Activated CD4-positive, alpha-beta T cell treated with anti-CD3 and anti-CD28 coated beads, Interleukin-2, amount 10 ng/mL, durations not matched to agents 24 days and 14 days (primary cell): ENCODE data around the gene PRMT1. TPM values are rescaled to one million over a fixed set of nuclear protein-coding genes. Genes with fewer than 3 reads are reported as not detected.

ENCODE experiments used
- DNase-seq: peaks from one replicate; pipeline ENCODE4 v3.0.0; 2022
- H3K27ac Mint-ChIP-seq: one replicate; pipeline ENCODE4 v1.8.0; 2022; ENCODE audit warnings: mild to moderate bottlenecking, mixed read lengths
- H3K27me3 Mint-ChIP-seq: one replicate; pipeline ENCODE4 v1.8.0; 2022; ENCODE audit warnings: mixed read lengths
- H3K36me3 Mint-ChIP-seq: one replicate; pipeline ENCODE4 v1.8.0; 2022; ENCODE audit warnings: low read depth, mild to moderate bottlenecking, mixed read lengths
- H3K4me1 Mint-ChIP-seq: one replicate; pipeline ENCODE4 v1.8.0; 2021; ENCODE audit warnings: mixed read lengths
- H3K4me3 Mint-ChIP-seq: one replicate; pipeline ENCODE4 v1.8.0; 2022; ENCODE audit warnings: mild to moderate bottlenecking, moderate library complexity, mixed read lengths
- H3K9me3 Mint-ChIP-seq: one replicate; pipeline ENCODE4 v1.8.0; 2021; ENCODE audit warnings: mixed read lengths
- intact Hi-C: fragments of 100-400 bp; cut with micrococcal nuclease; formaldehyde crosslinking; loops from one replicate; pipeline ENCODE4 v1.15.1; 2023
- total RNA-seq: library from RNA; stranded (reverse); gene quantifications from 2 replicates; pipeline ENCODE4 v1.2.3, GENCODE V29; 2022

PRMT1 gene
- total RNA-seq, 1 donor from 2014 or later = 512 TPM

- no peak overlapping the region for H3K4me3 Mint-ChIP-seq
- no peaks in the 10 kb centered on the region for H3K9me3 Mint-ChIP-seq
- H3K4me1 Mint-ChIP-seq = peaks cover 19% of the 10 kb centered on the region
- no peaks in the 10 kb centered on the region for H3K27me3 Mint-ChIP-seq
- DNase-seq = peak; percentile 73
- peaks cover 62% of the 10 kb centered on the region for H3K36me3 Mint-ChIP-seq
- H3K27ac Mint-ChIP-seq = no peak overlapping the region
- intact Hi-C loops = no loop called here
Measured at GRCh38 chr19:49684251-49684982, 7.3 kb downstream of the PRMT1 start.

GRCh38 chr19:49684983-49685553 is 8.0 kb downstream of the PRMT1 start:
- no peak for DNase-seq
- no peaks in the 10 kb centered on the region for H3K9me3 Mint-ChIP-seq
- no peaks in the 10 kb centered on the region for H3K27me3 Mint-ChIP-seq
- H3K4me3 Mint-ChIP-seq = no peak overlapping the region
- peaks cover 61% of the 10 kb centered on the region for H3K36me3 Mint-ChIP-seq
- peaks cover 18% of the 10 kb centered on the region for H3K4me1 Mint-ChIP-seq
- H3K27ac Mint-ChIP-seq = no peak overlapping the region
- intact Hi-C loops = no loop called here

GRCh38 chr19:49685845-49686332 is 8.8 kb downstream of the PRMT1 start:
- Mint-ChIP-seq H3K4me3 (no peak overlapping the region), H3K36me3 (peaks cover 62% of the 10 kb centered on the region), H3K9me3 (no peaks in the 10 kb centered on the region), H3K27ac (no peak overlapping the region), H3K4me1 (peaks cover 20% of the 10 kb centered on the region), H3K27me3 (peaks cover 7% of the 10 kb centered on the region)
- intact Hi-C loops = no loop called here
- DNase-seq = no peak

GRCh38 chr19:49686503-49687088 is 9.5 kb downstream of the PRMT1 start:
- Mint-ChIP-seq H3K4me3 (no peak overlapping the region), H3K9me3 (no peaks in the 10 kb centered on the region), H3K4me1 (peaks cover 23% of the 10 kb centered on the region), H3K36me3 (peaks cover 59% of the 10 kb centered on the region), H3K27me3 (peaks cover 8% of the 10 kb centered on the region), H3K27ac (no peak overlapping the region)
- DNase-seq = no peak
- intact Hi-C loops = no loop called here

GRCh38 chr19:49687150-49687549 is 10.1 kb downstream of the PRMT1 start:
- no peak for DNase-seq
- Mint-ChIP-seq H3K9me3 (no peaks in the 10 kb centered on the region), H3K4me3 (no peak overlapping the region), H3K27ac (no peak overlapping the region), H3K27me3 (peaks cover 8% of the 10 kb centered on the region), H3K36me3 (peaks cover 54% of the 10 kb centered on the region), H3K4me1 (peaks cover 22% of the 10 kb centered on the region)
- intact Hi-C loops = no loop called here

- intact Hi-C loops = no loop called here
- peaks cover 13% of the 10 kb centered on the region for H3K27me3 Mint-ChIP-seq
- DNase-seq = no peak
- H3K4me3 Mint-ChIP-seq = no peak overlapping the region
- no peaks in the 10 kb centered on the region for H3K9me3 Mint-ChIP-seq
- H3K36me3 Mint-ChIP-seq = peaks cover 50% of the 10 kb centered on the region
- H3K27ac Mint-ChIP-seq = peak overlapping the region; percentile 31
- H3K4me1 Mint-ChIP-seq = peaks cover 19% of the 10 kb centered on the region
Measured at GRCh38 chr19:49687566-49688316, 10.7 kb downstream of the PRMT1 start.

GRCh38 chr19:49688531-49689132 is 11.6 kb downstream of the PRMT1 start:
- DNase-seq = no peak
- intact Hi-C loops = no loop called here
- H3K4me3 Mint-ChIP-seq = no peak overlapping the region
- peak overlapping the region; percentile 43 for H3K27ac Mint-ChIP-seq
- peaks cover 13% of the 10 kb centered on the region for H3K27me3 Mint-ChIP-seq
- peaks cover 19% of the 10 kb centered on the region for H3K4me1 Mint-ChIP-seq
- no peaks in the 10 kb centered on the region for H3K9me3 Mint-ChIP-seq
- H3K36me3 Mint-ChIP-seq = peaks cover 46% of the 10 kb centered on the region

GRCh38 chr19:49689133-49690078 is 12.3 kb downstream of the PRMT1 start, which contains the start of gene ADM5:
TSS of gene ADM5 (plus strand) at chr19:49689594. CDS start at chr19:49689838, 244 bp downstream.
- intact Hi-C loops = loop anchor here (2.0 kb wide), 1 partner anchor 77 kb away; the partner anchor contains the start of gene AP2A1
- Mint-ChIP-seq H3K36me3 (peaks cover 38% of the 10 kb centered on the region), H3K9me3 (no peaks in the 10 kb centered on the region), H3K27ac (peak within 1 kb of the TSS; percentile 43), H3K4me3 (peak within 1 kb of the TSS; percentile 87), H3K4me1 (peaks cover 19% of the 10 kb centered on the region), H3K27me3 (peaks cover 13% of the 10 kb centered on the region)
- peak; percentile 77 for DNase-seq

GRCh38 chr19:49690079-49690655 is 13.1 kb downstream of the PRMT1 start:
- peaks cover 35% of the 10 kb centered on the region for H3K36me3 Mint-ChIP-seq
- H3K27me3 Mint-ChIP-seq = peaks cover 13% of the 10 kb centered on the region
- H3K9me3 Mint-ChIP-seq = no peaks in the 10 kb centered on the region
- peaks cover 19% of the 10 kb centered on the region for H3K4me1 Mint-ChIP-seq
- H3K4me3 Mint-ChIP-seq = peak overlapping the region; percentile 87
- intact Hi-C loops = loop anchor here (2.0 kb wide), 1 partner anchor 77 kb away; the partner anchor contains the start of gene AP2A1
- DNase-seq = no peak
- H3K27ac Mint-ChIP-seq = peak overlapping the region; percentile 4

- H3K27me3 Mint-ChIP-seq = peaks cover 13% of the 10 kb centered on the region
- H3K4me1 Mint-ChIP-seq = peaks cover 19% of the 10 kb centered on the region
- no peaks in the 10 kb centered on the region for H3K9me3 Mint-ChIP-seq
- intact Hi-C loops = loop anchor here (2.0 kb wide), 1 partner anchor 76 kb away; the partner anchor contains the start of gene AP2A1
- peak; percentile 88 for DNase-seq
- H3K36me3 Mint-ChIP-seq = peaks cover 30% of the 10 kb centered on the region
- peak within 1 kb of the TSS; percentile 63 for H3K27ac Mint-ChIP-seq
- H3K4me3 Mint-ChIP-seq = peak within 1 kb of the TSS; percentile 87
Measured at GRCh38 chr19:49690656-49691242, 13.7 kb downstream of the PRMT1 start, which contains the start of gene CPT1C. TSS of gene CPT1C (plus strand) at chr19:49691116. CDS start at chr19:49692253, 1,137 bp downstream.

- Mint-ChIP-seq H3K36me3 (peaks cover 26% of the 10 kb centered on the region), H3K4me3 (peak overlapping the region; percentile 87), H3K4me1 (peaks cover 19% of the 10 kb centered on the region), H3K27me3 (peaks cover 13% of the 10 kb centered on the region), H3K9me3 (no peaks in the 10 kb centered on the region), H3K27ac (peak overlapping the region; percentile 63)
- intact Hi-C loops = loop anchor here (2.0 kb wide), 1 partner anchor 75 kb away; the partner anchor contains the start of gene AP2A1
- peak; percentile 79 for DNase-seq
Measured at GRCh38 chr19:49691243-49692146, 14.4 kb downstream of the PRMT1 start.
